Endometrial microvascular endothelial cells (primary cell): ENCODE results near the gene FGG. TPM values are rescaled to one million over a fixed set of nuclear protein-coding genes. Genes with fewer than 3 reads are reported as not detected.

Source experiments
- in situ Hi-C: cut with HindIII; loops from 2 replicates; pipeline ENCODE4 v1.10.0; 2017; ENCODE audit warnings: low sequenced_read_pairs, low pct_unique_long_range_greater_than_20kb; ENCODE audit errors: inconsistent ontology term
- total RNA-seq: library from RNA; depleted of rRNA; stranded (reverse); fragments of >200 nt; gene quantifications from one replicate; pipeline ENCODE4 v1.2.3, GENCODE V29; 2015; ENCODE audit errors: inconsistent ontology term

Gene FGG
- not detected for total RNA-seq

GRCh38 chr4:154612472-154613414, at the start of gene FGG:
Gene FGG, minus strand, starts transcription at chr4:154612656. Its CDS starts 47 bp downstream, at chr4:154612609.
- in situ Hi-C loops: no loop called here

- in situ Hi-C loops: no loop called here
Observed at GRCh38 chr4:154660052-154660451, 47.6 kb upstream of the FGG start.

GRCh38 chr4:154658680-154659405, 46.4 kb upstream of the FGG start:
- in situ Hi-C loops: no loop called here

GRCh38 chr4:154643493-154643892, 31.0 kb upstream of the FGG start:
- in situ Hi-C loops: no loop called here

- in situ Hi-C loops: no loop called here
Observed at GRCh38 chr4:154642373-154643009, 30.0 kb upstream of the FGG start.

GRCh38 chr4:154640999-154641398, 28.5 kb upstream of the FGG start:
- in situ Hi-C loops: no loop called here

GRCh38 chr4:154634058-154634457, 21.6 kb upstream of the FGG start:
- in situ Hi-C loops: no loop called here

GRCh38 chr4:154631828-154632227, 19.4 kb upstream of the FGG start:
- in situ Hi-C loops: no loop called here

GRCh38 chr4:154630324-154630723, 17.9 kb upstream of the FGG start:
- in situ Hi-C loops: no loop called here

GRCh38 chr4:154626793-154627484, 14.5 kb upstream of the FGG start:
- in situ Hi-C loops: no loop called here

- in situ Hi-C loops: no loop called here
Observed at GRCh38 chr4:154625971-154626370, 13.5 kb upstream of the FGG start.

GRCh38 chr4:154623995-154624394, 11.5 kb upstream of the FGG start:
- in situ Hi-C loops: no loop called here

GRCh38 chr4:154623436-154623835, 11.0 kb upstream of the FGG start:
- in situ Hi-C loops: no loop called here

- in situ Hi-C loops: no loop called here
Observed at GRCh38 chr4:154622598-154622997, 10.1 kb upstream of the FGG start.

- in situ Hi-C loops: no loop called here
Observed at GRCh38 chr4:154620111-154620510, 7.7 kb upstream of the FGG start.

- in situ Hi-C loops: no loop called here
Observed at GRCh38 chr4:154618708-154619315, 6.4 kb upstream of the FGG start.

- in situ Hi-C loops: no loop called here
Observed at GRCh38 chr4:154617820-154618317, 5.4 kb upstream of the FGG start.

GRCh38 chr4:154616731-154617130, 4.3 kb upstream of the FGG start:
- in situ Hi-C loops: no loop called here
